HepG2 (cell line): Measurements from ENCODE around the gene OR1F1. TPM values are rescaled to one million over a fixed set of nuclear protein-coding genes. Genes with fewer than 3 reads are reported as not detected.

Experiments
- CSRNP2 ChIP-seq: sonication (generic); formaldehyde crosslinking; conservative IDR thresholded peaks from 2 replicates; pipeline ENCODE4 v1.8.0; 2022; ENCODE audit warnings: low read depth, missing genetic modification reagents
- E2F2 ChIP-seq: sonication (generic); formaldehyde crosslinking; IDR thresholded peaks from 2 replicates; pipeline ENCODE4 v1.4.0; 2020; ENCODE audit warnings: missing genetic modification reagents, borderline replicate concordance
- FOXC1 ChIP-seq: sonication (generic); formaldehyde crosslinking; IDR thresholded peaks from 2 replicates; pipeline ENCODE4 v1.8.0; 2022; ENCODE audit warnings: mild to moderate bottlenecking, missing genetic modification reagents, borderline replicate concordance
- FOXP1 ChIP-seq, 2 experiments: fragments of 450-650 bp in 1 of 2; IDR thresholded peaks; 2 replicates each; pipeline ENCODE4 v1.6.1; 2017 to 2018; ENCODE audit warnings: antibody characterized with exemption in 1 of 2
- HNF1A ChIP-seq, 2 experiments: sonication (generic) in 1 of 2; formaldehyde crosslinking in 1 of 2; IDR thresholded peaks; 2 replicates each; pipeline versions ENCODE4 v1.4.0 to v1.6.1; 2016 to 2020; ENCODE audit warnings: borderline replicate concordance in 1 of 2, low read depth in 1 of 2, mild to moderate bottlenecking in 1 of 2, missing genetic modification reagents in 1 of 2
- KLF9 ChIP-seq: IDR thresholded peaks from 2 replicates; pipeline ENCODE4 v1.6.1; 2016; ENCODE audit warnings: low read depth
- MATR3 ChIP-seq: sonication (generic); formaldehyde crosslinking; IDR thresholded peaks from 2 replicates; pipeline ENCODE4 v1.4.0; 2020; ENCODE audit warnings: missing genetic modification reagents
- PAWR ChIP-seq: sonication (generic); formaldehyde crosslinking; IDR thresholded peaks from 2 replicates; pipeline ENCODE4 v1.4.0; 2020; ENCODE audit warnings: missing genetic modification reagents, mild to moderate bottlenecking, borderline replicate concordance
- PTBP1 ChIP-seq: fragments of 200-400 bp; formaldehyde crosslinking; IDR thresholded peaks from 2 replicates; pipeline ENCODE4 v1.6.1; 2018; ENCODE audit warnings: low read length, low read depth; ENCODE audit not compliant: poor library complexity, severe bottlenecking
- SNAI1 ChIP-seq: sonication (generic); formaldehyde crosslinking; IDR thresholded peaks from 2 replicates; pipeline ENCODE4 v1.5.0; 2020; ENCODE audit warnings: mild to moderate bottlenecking, missing genetic modification reagents, borderline replicate concordance
- TFAP4 ChIP-seq: sonication (generic); IDR thresholded peaks from 2 replicates; pipeline ENCODE4 v1.6.1; 2016; ENCODE audit warnings: low read depth, borderline replicate concordance
- U2AF2 ChIP-seq: fragments of 200-400 bp; formaldehyde crosslinking; IDR thresholded peaks from 2 replicates; pipeline ENCODE4 v1.6.1; 2017; ENCODE audit warnings: low read depth, mild to moderate bottlenecking, low read length
- ZBTB33 ChIP-seq: sonication (generic); formaldehyde crosslinking; IDR thresholded peaks from 2 replicates; pipeline ENCODE4 v1.4.0; 2020; ENCODE audit warnings: missing genetic modification reagents
- ZMAT3 ChIP-seq: sonication (generic); formaldehyde crosslinking; conservative IDR thresholded peaks from 2 replicates; pipeline ENCODE4 v1.7.0; 2021; ENCODE audit warnings: missing genetic modification reagents
- ZNF367 ChIP-seq: sonication (generic); formaldehyde crosslinking; IDR thresholded peaks from 2 replicates; pipeline ENCODE4 v1.4.0; 2020; ENCODE audit warnings: missing genetic modification reagents, borderline replicate concordance
- ZSCAN25 ChIP-seq: sonication (generic); formaldehyde crosslinking; IDR thresholded peaks from 2 replicates; pipeline ENCODE4 v1.8.0; 2022; ENCODE audit warnings: mild to moderate bottlenecking, missing genetic modification reagents
- polyA plus RNA-seq, 8 experiments: library from polyadenylated mRNA; depleted of rRNA in 3 of 8; stranded (reverse) in 7 of 8; unstranded in 1 of 8; fragments of >200 nt; fragmentation: Illumina TruSeq in 4 of 8; extraction: Trizol in 4 of 8; gene quantifications; 2 replicates each; pipeline versions ENCODE4 v1.2.1 to v1.2.3, GENCODE V29; 2011 to 2016; ENCODE audit warnings: low read depth in 4 of 8, missing spikeins in 1 of 8, mixed read lengths in 1 of 8; ENCODE audit not compliant: insufficient read depth in 1 of 8
- total RNA-seq, 5 experiments: library from RNA; depleted of rRNA; stranded (reverse); fragments of >200 nt; fragmentation: Illumina TruSeq; extraction: Trizol; gene quantifications; 2 replicates each; pipeline ENCODE4 v1.2.3, GENCODE V29; 2016; ENCODE audit warnings: low read depth in 1 of 5

OR1F1 gene
- total and polyA plus RNA-seq, 2 of the 13 experiments (the other 11 are each of a cell fraction or from before 2014, with no cell fraction given): 0.90 TPM; not detected in 1

- no peak for TF ChIP-seq KLF9 (CRISPR knock-in tag)
- no peak for TF ChIP-seq FOXC1 (CRISPR knock-in tag)
- TF ChIP-seq CSRNP2 (CRISPR knock-in tag): no peak
- no peak for TF ChIP-seq TFAP4
- no peak for TF ChIP-seq SNAI1 (CRISPR knock-in tag)
- TF ChIP-seq ZBTB33 (CRISPR knock-in tag): peak; percentile 98
- no peak for TF ChIP-seq ZMAT3
- TF ChIP-seq HNF1A (IDR thresholded peaks at IDR 0.05; ENCODE audit: low read depth): no peak
- TF ChIP-seq HNF1A (CRISPR knock-in tag; IDR thresholded peaks at IDR 0.05; ENCODE audit: borderline replicate concordance): no peak
- TF ChIP-seq MATR3: no peak
- TF ChIP-seq E2F2 (CRISPR knock-in tag): no peak
- TF ChIP-seq ZSCAN25 (CRISPR knock-in tag): 0 out of 2 replicates have a peak, but pooled peaks have one; percentile 21
- TF ChIP-seq U2AF2: no peak
- TF ChIP-seq FOXP1 (IDR thresholded peaks at IDR 0.05): no peak
- TF ChIP-seq FOXP1 (CRISPR knock-in tag; IDR thresholded peaks at IDR 0.05): no peak
- TF ChIP-seq PAWR (CRISPR knock-in tag): no peak
- TF ChIP-seq PTBP1: no peak
- no peak for TF ChIP-seq ZNF367
Measured at GRCh38 chr16:3220839-3221238, 32.8 kb downstream of the OR1F1 start (continued).
